Fibroblast of lung (primary cell): ENCODE results near the gene VWA5B1.

Source experiments
- EZH2 ChIP-seq: IDR thresholded peaks from 2 replicates; pipeline ENCODE4 v1.5.1; 2012; ENCODE audit warnings: low read length, control low read depth, mild to moderate bottlenecking; ENCODE audit errors: missing control alignments
- TF ChIP-seq, protein P1 (sequence below), 2 donors: IDR thresholded peaks in 1 of 2; conservative IDR thresholded peaks in 1 of 2; 1 replicate in 1 of 2; 2 replicates in 1 of 2; pipeline ENCODE4 v1.5.1; 2011 to 2012; ENCODE audit warnings: low read length in 2 of 2, control low read depth in 1 of 2, inconsistent platforms in 1 of 2, low read depth in 1 of 2, mild to moderate bottlenecking in 1 of 2

DNA sequence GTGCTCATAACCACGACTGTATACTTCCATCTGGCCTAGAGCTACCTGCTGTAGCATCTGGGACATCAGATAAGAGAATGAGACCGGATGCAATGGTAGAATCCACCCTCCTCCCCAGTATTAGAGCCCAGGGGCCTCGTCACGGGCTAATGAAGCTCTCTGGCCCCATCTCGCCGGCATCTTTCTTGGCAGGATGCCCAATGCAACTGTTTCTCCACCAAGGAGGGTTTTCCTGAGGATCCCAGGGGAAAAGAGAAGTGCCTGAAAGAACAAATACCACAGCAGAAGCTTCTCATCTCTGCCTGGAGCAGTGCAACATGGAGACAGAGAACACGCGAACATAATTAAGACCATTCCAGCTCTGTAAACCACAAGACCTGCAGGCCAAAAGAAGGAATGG is 80.0 kb downstream of the VWA5B1 start:
- TF ChIP-seq, protein P1, sequence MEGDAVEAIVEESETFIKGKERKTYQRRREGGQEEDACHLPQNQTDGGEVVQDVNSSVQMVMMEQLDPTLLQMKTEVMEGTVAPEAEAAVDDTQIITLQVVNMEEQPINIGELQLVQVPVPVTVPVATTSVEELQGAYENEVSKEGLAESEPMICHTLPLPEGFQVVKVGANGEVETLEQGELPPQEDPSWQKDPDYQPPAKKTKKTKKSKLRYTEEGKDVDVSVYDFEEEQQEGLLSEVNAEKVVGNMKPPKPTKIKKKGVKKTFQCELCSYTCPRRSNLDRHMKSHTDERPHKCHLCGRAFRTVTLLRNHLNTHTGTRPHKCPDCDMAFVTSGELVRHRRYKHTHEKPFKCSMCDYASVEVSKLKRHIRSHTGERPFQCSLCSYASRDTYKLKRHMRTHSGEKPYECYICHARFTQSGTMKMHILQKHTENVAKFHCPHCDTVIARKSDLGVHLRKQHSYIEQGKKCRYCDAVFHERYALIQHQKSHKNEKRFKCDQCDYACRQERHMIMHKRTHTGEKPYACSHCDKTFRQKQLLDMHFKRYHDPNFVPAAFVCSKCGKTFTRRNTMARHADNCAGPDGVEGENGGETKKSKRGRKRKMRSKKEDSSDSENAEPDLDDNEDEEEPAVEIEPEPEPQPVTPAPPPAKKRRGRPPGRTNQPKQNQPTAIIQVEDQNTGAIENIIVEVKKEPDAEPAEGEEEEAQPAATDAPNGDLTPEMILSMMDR (conservative IDR thresholded peaks at IDR 0.05 in 1 of 2, IDR thresholded peaks at IDR 0.05 in 1 of 2; ENCODE audit: low read depth in 1 of 2, low read length in 2 of 2): no peak
- TF ChIP-seq EZH2: no peak
